Neural cell (in vitro differentiated cells): ENCODE measurements around the gene HNRNPUL1. TPM values are rescaled to one million over a fixed set of nuclear protein-coding genes. Genes with fewer than 3 reads are reported as not detected.

Source experiments
- H2AFZ ChIP-seq: fragments of 200-600, 300-800 bp; sonication (generic), shearing (Covaris generic); 2 replicates; pipeline ENCODE4 v1.6.0; 2014; ENCODE audit warnings: low read depth, mild to moderate bottlenecking, antibody characterized with exemption, low read length, moderate library complexity
- H3F3A ChIP-seq: fragments of 200-600 bp; shearing (Covaris generic); 2 replicates; pipeline ENCODE4 v1.6.1; 2016; ENCODE audit warnings: mild to moderate bottlenecking, moderate library complexity, mixed read lengths, antibody characterized with exemption, low read length; ENCODE audit not compliant: insufficient read depth, poor library complexity, severe bottlenecking
- H3K27ac ChIP-seq: fragments of 200-600, 300-800 bp; sonication (generic), shearing (Covaris generic); 2 replicates; pipeline ENCODE4 v1.5.1; 2014; ENCODE audit warnings: mild to moderate bottlenecking, low read length, moderate library complexity
- H3K27me3 ChIP-seq: fragments of 300-800, 200-600 bp; sonication (generic), shearing (Covaris generic); 2 replicates; pipeline ENCODE4 v1.6.0; 2014; ENCODE audit warnings: mild to moderate bottlenecking, low read depth, low read length, moderate library complexity; ENCODE audit not compliant: insufficient read depth
- H3K36me3 ChIP-seq: fragments of 300-800, 200-600 bp; sonication (generic), shearing (Covaris generic); 2 replicates; pipeline ENCODE4 v1.5.1; 2014; ENCODE audit warnings: mild to moderate bottlenecking, antibody characterized with exemption, low read length, moderate library complexity; ENCODE audit not compliant: insufficient read depth
- H3K4me2 ChIP-seq: fragments of 300-800, 200-600 bp; sonication (generic), shearing (Covaris generic); 2 replicates; pipeline ENCODE4 v1.6.0; 2014; ENCODE audit warnings: mild to moderate bottlenecking, low read length
- H3K4me3 ChIP-seq: fragments of 300-800, 200-600 bp; sonication (generic), shearing (Covaris generic); 2 replicates; pipeline ENCODE4 v1.5.1; 2014; ENCODE audit warnings: mild to moderate bottlenecking, low read length, moderate library complexity
- H3K79me2 ChIP-seq: fragments of 200-600 bp; shearing (Covaris generic); replicated peaks from 2 replicates; pipeline ENCODE4 v1.6.0; 2014; ENCODE audit warnings: mild to moderate bottlenecking, low read length, moderate library complexity; ENCODE audit not compliant: insufficient read depth
- H3K9ac ChIP-seq: fragments of 300-800, 200-600 bp; sonication (generic), shearing (Covaris generic); 2 replicates; pipeline ENCODE4 v1.6.1; 2016; ENCODE audit warnings: mild to moderate bottlenecking, low read length, mixed read lengths
- H3K9me2 ChIP-seq: fragments of 200-600 bp; shearing (Covaris generic); 2 replicates; pipeline ENCODE4 v1.6.1; 2016; ENCODE audit warnings: mild to moderate bottlenecking, low read length, mixed read lengths; ENCODE audit not compliant: insufficient read depth
- H3K9me3 ChIP-seq: fragments of 200-600, 300-800 bp; sonication (generic), shearing (Covaris generic); 2 replicates; pipeline ENCODE4 v1.6.1; 2016; ENCODE audit warnings: mild to moderate bottlenecking, mixed run types, low read length, moderate library complexity, mixed read lengths
- H4K20me1 ChIP-seq: fragments of 200-600 bp; shearing (Covaris generic); 2 replicates; pipeline ENCODE4 v1.6.1; 2016; ENCODE audit warnings: mild to moderate bottlenecking, mixed run types; ENCODE audit not compliant: insufficient read depth
- CTCF ChIP-seq: fragments of 450-650 bp; IDR thresholded peaks from 2 replicates; pipeline ENCODE4 v1.5.1; 2014; ENCODE audit warnings: antibody characterized with exemption, mild to moderate bottlenecking, moderate library complexity; ENCODE audit not compliant: poor library complexity, severe bottlenecking
- EP300 ChIP-seq: fragments of 450-650 bp; conservative IDR thresholded peaks from 2 replicates; pipeline ENCODE4 v1.6.1; 2014; ENCODE audit warnings: antibody characterized with exemption, mild to moderate bottlenecking, moderate library complexity; ENCODE audit not compliant: poor library complexity, severe bottlenecking
- EZH2 ChIP-seq: fragments of 200-600, 300-800 bp; shearing (Covaris generic), sonication (generic); IDR thresholded peaks from 2 replicates; pipeline ENCODE4 v1.6.1; 2014; ENCODE audit warnings: antibody characterized with exemption, low read length, borderline replicate concordance, mild to moderate bottlenecking; ENCODE audit not compliant: insufficient read depth, poor library complexity, severe bottlenecking
- MXI1 ChIP-seq: fragments of 450-650 bp; conservative IDR thresholded peaks from 2 replicates; pipeline ENCODE4 v1.6.1; 2014; ENCODE audit warnings: antibody characterized with exemption, mild to moderate bottlenecking; ENCODE audit not compliant: poor library complexity, severe bottlenecking
- POLR2AphosphoS5 ChIP-seq: IDR thresholded peaks from 2 replicates; pipeline ENCODE4 v1.6.1; 2012
- RAD21 ChIP-seq: fragments of 450-650 bp; conservative IDR thresholded peaks from 2 replicates; pipeline ENCODE4 v1.6.1; 2014; ENCODE audit warnings: antibody characterized with exemption, mild to moderate bottlenecking, moderate library complexity
- REST ChIP-seq: IDR thresholded peaks from 2 replicates; pipeline ENCODE4 v1.6.1; 2012; ENCODE audit warnings: borderline replicate concordance
- SMC3 ChIP-seq: fragments of 450-650 bp; conservative IDR thresholded peaks from 2 replicates; pipeline ENCODE4 v1.6.1; 2014; ENCODE audit warnings: antibody characterized with exemption, mild to moderate bottlenecking, moderate library complexity; ENCODE audit not compliant: poor library complexity
- TAF1 ChIP-seq: IDR thresholded peaks from 2 replicates; pipeline ENCODE4 v1.6.1; 2012; ENCODE audit warnings: low read depth
- polyA plus RNA-seq: library from polyadenylated mRNA; depleted of rRNA; stranded (reverse); fragments of >200 nt; gene quantifications from 2 replicates; pipeline ENCODE4 v1.2.3, GENCODE V29; 2014

Gene HNRNPUL1
- polyA plus RNA-seq, 1 donor from 2014 or later: 34.6 TPM

- Histone ChIP-seq H4K20me1 (no peaks in the 10 kb centered on the region), H3K36me3 (no peaks in the 10 kb centered on the region), H3K9me3 (no peaks in the 10 kb centered on the region), H3K9ac (no peak overlapping the region), H3K9me2 (no peaks in the 10 kb centered on the region), H2AFZ (no peak overlapping the region), H3K4me3 (no peak overlapping the region), H3K27me3 (no peaks in the 10 kb centered on the region), H3K79me2 (no peaks in the 10 kb centered on the region), H3F3A (no peaks in the 10 kb centered on the region), H3K27ac (no peak overlapping the region), H3K4me2 (no peak overlapping the region)
- TF ChIP-seq CTCF: no peak
- no peak for TF ChIP-seq EP300
- TF ChIP-seq EZH2: no peak
- no peak for TF ChIP-seq MXI1
- TF ChIP-seq SMC3: no peak
- TF ChIP-seq RAD21: no peak
- no peak for TF ChIP-seq TAF1
- TF ChIP-seq REST: no peak
- TF ChIP-seq POLR2AphosphoS5: no peak
These were observed 40.7 kb downstream of the HNRNPUL1 start for GRCh38 chr19:41304706-41305483.

- no peak overlapping the region for H3K4me3 ChIP-seq
- H4K20me1 ChIP-seq: no peaks in the 10 kb centered on the region
- no peaks in the 10 kb centered on the region for H3F3A ChIP-seq
- no peaks in the 10 kb centered on the region for H3K27me3 ChIP-seq
- no peaks in the 10 kb centered on the region for H3K36me3 ChIP-seq
- no peak overlapping the region for H3K4me2 ChIP-seq
- TF ChIP-seq RAD21 (no peak), EP300 (no peak), EZH2 (no peak), CTCF (no peak), TAF1 (no peak), POLR2AphosphoS5 (no peak), MXI1 (no peak), SMC3 (no peak)
- peaks cover 8% of the 10 kb centered on the region for H3K79me2 ChIP-seq
- H3K9me3 ChIP-seq: no peaks in the 10 kb centered on the region
- H3K9ac ChIP-seq: no peak overlapping the region
- no peak overlapping the region for H3K27ac ChIP-seq
- H2AFZ ChIP-seq: no peak overlapping the region
- no peaks in the 10 kb centered on the region for H3K9me2 ChIP-seq
These were observed 42.0 kb downstream of the HNRNPUL1 start for GRCh38 chr19:41305927-41306793.
